Dedifferentiated amniotic fluid mesenchymal stem cell (primary cell): Measurements from ENCODE around the gene TAS2R43.
"Not testable (repeated sequence)": the region's sequence is repeated elsewhere in the genome, so short reads cannot be mapped to it uniquely, and the experiment has no call there.

ENCODE experiments used
- DNase-seq: peaks from one replicate; pipeline ENCODE4 v3.0.0-alpha.2; 2016; ENCODE audit errors: extremely low spot score

Gene TAS2R43, protein sequence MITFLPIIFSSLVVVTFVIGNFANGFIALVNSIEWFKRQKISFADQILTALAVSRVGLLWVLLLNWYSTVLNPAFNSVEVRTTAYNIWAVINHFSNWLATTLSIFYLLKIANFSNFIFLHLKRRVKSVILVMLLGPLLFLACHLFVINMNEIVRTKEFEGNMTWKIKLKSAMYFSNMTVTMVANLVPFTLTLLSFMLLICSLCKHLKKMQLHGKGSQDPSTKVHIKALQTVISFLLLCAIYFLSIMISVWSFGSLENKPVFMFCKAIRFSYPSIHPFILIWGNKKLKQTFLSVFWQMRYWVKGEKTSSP

DNA sequence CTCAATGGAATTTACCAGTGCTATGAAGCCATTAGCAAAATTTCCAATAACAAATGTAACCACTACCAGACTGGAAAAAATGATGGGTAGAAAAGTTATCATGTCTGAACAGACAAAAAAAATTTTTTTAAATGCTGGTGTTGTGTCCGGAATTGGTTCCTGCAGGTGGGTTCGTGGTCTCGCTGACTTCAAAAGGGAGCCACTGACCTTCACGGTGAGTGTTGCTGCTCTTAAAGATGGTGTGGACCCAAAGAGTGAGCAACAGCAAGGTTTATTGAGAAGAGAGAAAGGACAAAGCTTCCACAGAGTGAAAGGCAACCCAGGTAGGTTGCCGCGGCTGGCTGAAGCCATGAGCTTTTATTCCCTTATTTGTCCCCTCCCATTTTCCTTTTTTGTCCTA is at the start of gene TAS2R43:
TAS2R43 (minus strand) TSS at position 186 of the 400 bp plus-strand sequence; CDS start at position 102, 84 bp downstream.
- no peak for DNase-seq

DNA sequence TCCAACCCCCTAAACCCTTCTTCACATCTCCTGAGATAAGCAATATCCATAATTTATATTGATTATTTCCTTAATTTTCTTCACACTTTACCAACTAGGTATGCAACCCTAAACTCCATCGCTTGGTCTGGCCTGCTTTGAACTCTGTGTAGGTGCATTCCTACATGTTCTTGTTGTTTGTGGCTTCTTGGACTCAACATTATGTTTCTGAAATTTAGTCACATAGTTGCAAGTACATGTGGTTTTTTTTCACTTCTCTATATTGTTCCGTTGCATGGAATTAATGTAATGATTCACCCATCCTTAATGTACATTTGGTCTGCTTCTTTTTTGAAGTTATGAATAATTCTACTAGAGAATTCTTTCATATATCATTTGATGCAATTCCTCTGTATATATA is 44.0 kb upstream of the TAS2R43 start:
- no peak for DNase-seq

DNA sequence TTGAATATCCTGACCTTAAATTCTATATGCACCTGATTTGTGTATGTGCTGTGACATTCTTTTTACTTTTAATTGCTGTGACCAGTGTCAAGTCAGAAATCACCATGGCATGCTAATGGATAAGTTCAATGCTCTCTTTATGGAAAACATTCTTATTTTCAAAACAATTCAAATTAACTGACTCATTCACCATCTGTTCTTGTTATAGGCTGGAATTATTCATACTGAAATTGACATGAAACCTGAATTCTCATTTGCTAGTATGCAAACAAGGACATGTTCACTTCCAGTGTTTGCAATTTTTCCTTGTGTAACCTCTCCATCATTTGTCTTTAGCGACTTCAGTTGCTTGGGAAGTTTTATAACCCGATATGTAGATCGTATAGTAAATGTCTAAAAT is 42.2 kb upstream of the TAS2R43 start, which contains the start of gene TAS2R30:
TAS2R30 (minus strand) TSS at position 340 of the 400 bp plus-strand sequence. CDS start 400 bp downstream, outside the sequence.
- no peak for DNase-seq

DNA sequence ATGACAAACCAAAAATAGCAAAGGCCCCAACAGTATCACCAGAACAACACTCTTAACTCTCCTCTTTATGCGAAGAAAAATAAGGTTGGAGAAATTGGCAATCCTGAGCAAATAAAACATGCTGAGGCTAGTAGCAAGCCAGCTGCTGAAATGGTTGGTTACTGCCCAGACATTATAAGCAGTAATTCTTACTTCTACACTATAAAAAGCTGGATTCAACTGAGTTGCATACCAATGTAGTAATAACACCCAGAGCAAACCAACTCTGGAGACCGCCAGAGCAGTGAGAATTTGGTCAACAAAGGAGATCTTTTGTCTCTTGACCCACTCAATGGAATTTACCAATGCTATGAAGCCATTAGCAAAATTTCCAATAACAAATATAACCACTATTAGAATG is 41.7 kb upstream of the TAS2R43 start:
- DNase-seq, result no peak

DNA sequence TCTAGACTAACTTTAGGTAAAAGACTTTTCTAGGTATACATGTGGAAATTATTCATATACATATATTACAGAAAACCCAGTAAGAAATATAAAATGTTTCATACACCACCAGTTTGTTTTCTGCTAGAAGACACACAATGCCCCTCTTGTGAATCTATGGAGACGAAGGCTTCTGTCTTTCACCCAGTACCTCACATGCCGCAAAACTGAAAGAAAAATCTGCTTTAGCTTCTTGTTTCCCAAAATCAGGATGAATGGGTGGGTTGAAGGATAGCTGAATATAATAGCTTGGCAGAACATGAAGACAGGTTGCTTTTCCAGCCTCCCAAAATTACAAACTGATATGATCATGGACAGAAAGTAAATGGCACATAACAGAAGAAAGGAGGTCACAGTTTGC is 41.0 kb upstream of the TAS2R43 start:
- DNase-seq, result no peak

DNA sequence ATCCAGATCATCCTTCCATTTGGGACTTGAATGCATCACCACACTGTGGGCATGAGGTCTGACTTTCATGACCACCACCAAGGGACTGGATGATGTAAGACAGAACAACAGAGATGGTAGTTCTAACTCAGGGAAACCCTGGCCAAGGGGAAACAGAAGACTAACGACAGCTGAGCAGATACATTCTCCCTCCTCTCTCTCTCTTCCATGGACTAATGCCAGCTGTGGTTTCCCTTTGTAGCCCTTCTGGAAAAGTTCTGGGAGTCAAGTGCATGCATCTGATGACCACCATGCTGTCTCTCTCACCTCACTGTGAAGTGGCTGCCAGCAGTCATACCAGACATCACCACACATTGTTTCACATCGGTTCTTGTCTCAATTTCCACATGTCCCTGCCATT is 38.9 kb upstream of the TAS2R43 start:
- no peak for DNase-seq

DNA sequence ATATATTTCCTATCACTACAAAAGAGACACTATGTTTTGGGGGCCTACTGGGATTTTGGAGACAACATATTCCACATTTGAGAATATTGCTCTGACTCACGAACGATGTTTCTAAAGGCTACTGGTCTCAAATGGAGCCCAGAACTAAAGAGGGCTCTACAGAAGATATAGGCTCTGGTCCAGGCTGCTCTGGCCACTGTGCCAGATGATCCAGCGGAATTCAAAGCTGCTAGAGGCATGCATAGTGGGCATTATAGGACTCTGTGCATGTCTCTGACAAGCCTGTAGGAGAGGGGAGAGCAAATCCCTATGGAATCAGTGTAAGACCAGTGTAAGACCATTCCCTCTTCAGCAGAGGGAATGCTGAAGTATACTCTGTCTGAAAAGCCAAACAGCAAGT is 38.3 kb upstream of the TAS2R43 start:
- no peak for DNase-seq

DNA sequence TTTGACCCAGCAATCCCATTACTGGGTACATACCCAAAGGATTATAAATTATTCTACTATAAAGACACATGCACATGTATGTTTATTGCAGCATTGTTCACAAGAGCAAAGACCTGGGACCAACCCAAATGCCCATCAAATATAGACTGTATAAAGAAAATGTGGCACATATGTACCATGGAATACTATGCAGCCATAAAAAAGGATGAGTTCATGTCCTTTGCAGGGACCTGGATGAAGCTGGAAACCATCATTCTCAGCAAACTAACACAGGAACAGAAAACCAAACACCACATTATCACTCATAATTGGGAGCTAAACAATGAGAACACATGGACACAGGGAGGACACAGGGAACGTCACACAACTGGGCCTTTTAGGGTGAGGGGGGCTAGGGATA is 22.0 kb upstream of the TAS2R43 start:
- DNase-seq, result not testable (repeated sequence)

DNA sequence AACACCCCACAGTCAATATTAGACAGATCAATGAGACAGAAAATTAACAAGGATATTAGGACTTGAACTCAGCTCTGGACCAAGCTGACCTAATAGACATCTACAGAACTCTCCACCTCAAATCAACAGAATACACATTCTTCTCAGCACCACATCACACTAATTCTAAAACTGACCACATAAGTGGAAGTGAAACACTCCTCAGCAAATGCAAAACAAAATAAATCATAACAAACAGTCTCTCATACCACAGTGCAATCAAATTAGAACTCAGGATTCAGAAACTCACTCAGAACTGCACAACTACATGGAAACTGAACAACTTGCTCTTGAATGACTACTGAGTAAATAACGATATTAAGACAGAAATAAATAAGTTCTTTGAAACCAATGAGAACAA is 19.1 kb upstream of the TAS2R43 start:
- DNase-seq, result not testable (repeated sequence)

DNA sequence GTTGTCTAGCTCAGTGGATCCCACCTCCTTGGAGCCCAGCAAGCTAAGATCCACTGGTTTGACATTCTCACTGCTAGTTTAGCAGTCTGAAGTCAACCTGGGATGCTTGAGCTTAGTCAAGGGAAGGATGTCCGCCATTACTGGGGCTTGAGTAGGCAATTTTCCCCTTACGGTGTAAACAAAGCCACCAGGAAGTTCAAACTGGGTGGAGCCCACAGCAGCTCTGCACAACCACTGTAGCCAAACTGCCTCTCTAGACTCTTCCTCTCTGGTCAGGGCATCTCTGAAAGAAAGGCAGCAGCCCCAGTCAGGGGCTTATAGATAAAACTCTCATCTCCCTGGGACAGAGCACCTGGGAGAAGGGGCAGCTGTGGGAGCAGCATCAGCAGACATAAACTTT is 16.7 kb upstream of the TAS2R43 start:
- DNase-seq, result no peak

DNA sequence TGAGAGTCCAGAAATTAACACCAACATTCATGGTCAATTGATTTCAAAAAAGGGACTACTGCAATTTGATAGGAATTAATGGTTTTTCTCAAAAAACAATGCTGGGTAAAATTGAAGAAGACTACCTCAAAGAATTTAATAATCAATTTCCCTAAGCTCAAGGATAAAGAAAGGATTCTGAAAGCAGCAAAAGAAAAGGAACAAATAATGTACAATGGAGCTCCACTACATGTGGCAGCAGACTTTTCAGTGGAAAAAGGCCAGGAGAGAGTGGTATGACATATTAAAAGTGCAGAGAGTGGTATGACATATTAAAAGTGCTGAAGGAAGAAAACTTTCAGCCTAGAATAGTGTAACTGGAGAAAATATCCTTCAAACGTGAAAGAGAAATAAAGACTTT is 15.6 kb upstream of the TAS2R43 start:
- DNase-seq, result peak; percentile 11

DNA sequence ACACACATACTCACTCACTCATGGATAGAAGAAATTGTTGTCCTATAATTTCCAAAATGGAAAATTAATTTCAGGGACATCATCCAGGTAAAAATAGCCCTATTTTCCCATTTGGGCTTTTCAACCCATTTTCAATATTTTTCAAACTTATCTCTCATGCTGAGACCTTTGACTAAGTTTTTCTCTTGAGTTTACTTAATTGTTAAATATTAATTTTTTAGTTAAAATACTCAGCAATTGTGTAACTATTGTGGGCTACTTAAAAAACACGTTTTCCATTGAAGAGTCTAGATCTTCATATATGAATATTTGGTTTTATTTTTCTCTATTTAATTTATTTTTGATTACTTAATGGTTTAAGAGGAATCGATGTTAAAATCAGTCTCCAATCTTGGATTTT is 14.2 kb upstream of the TAS2R43 start:
- peak; percentile 9 for DNase-seq

DNA sequence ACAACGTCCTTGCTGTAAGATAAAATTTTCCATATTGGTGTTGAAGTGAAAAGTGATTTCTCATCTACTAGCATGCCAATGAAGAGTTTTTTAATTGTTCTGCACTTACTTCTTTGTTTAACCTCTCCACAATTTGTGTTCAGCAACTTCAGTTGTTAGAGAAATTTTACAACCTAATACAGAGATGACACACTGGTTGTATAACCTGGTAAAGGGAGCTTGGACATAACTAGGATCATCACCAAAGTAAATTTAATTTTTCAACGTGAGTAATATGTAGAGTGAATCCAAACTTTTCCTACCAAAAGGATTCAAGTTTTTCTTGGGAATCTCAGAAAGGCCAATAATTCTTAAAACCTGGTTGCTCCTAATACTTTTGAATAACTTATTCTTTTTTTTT is 13.4 kb upstream of the TAS2R43 start:
- no peak for DNase-seq

DNA sequence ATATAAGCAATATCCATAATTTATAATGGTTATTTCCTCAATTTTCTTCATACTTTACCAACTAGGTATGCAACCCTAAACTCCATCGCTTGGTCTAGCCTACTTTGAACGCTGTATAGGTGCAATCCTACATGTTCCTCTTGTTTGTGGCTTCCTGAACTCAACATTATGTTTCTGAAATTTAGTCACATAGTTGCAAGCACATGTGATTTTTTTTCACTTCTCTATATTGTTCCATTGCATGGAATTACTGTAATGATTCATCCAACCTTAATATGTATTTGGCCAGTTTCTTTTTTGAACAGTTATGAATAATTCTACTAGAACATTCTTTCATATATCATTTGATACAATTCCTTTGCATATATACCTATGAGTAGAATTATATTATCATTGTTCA is 2.8 kb upstream of the TAS2R43 start:
- DNase-seq, result not testable (repeated sequence)

DNA sequence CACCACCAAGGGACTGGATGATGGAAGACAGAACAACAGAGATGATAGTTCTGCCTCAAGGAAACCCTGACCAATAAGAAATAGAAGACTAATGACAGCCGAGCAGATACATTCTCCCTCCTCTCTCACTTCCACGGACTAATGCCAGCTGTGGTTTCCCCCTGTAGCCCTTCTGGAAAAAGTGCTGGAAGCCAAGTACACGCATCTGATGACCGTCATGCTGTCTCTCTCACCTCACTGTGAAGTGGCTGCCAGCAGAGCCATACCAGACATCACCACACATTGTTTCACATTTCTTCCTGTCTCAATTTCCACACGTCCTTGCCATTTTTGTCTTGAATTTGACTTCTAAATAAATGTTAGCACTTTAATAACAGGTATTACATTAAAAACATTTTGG is 2.9 kb downstream of the TAS2R43 start:
- DNase-seq, result no peak

DNA sequence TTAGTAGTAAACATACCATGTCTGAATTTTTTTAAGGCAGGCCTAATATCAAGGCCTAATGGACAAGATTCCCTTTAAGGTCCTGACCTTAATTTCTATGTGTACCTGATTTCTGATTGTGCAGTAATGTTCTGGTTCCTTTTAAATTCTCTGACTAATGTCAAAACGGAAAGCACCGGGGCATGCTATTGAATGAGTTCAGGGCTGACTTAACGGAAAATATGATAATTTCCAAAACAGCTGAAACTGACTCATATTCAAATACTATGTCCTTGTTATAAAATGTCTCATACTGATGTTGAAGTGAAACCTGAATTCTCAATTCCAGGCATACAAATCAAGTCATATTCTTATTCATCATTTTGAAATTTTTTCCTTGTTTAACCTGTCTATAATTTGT is 6.7 kb downstream of the TAS2R43 start:
- DNase-seq, result no peak

DNA sequence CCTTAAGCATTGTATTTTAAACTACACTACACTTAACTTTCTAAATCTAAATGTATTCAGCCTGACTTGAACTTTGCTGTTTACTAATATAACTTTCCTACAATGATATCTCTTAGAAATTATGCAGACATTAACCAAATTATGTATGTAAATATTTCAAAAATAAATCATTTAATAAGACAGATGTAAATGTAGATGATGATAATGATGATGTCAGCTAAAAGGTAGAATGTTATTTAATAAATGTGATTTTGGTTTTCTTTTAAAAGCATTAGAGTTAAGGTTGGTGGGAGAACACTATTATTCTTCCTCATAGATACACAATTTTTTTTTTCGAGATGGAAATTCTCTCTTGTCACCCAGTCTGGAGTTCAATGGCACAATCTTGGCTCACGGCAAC is 10.1 kb downstream of the TAS2R43 start:
- no peak for DNase-seq

DNA sequence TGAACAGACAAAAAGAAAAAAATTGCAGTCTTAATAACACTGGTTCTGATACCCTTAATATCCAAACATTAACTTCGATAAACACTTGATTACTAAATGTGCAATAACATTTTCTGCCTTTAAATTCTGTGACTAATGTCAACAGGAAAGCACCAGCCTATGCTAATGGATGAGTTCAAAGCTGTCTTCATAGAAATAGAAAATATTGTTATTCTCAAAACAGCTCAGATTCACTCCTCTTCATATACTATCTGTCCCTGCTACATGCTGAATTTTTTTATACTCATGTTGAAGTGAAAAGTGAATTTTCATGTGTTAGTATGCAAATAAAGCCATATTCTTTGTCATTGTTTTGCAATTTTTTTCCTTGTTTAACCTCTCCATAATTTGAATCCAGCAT is 13.9 kb downstream of the TAS2R43 start:
- no peak for DNase-seq

DNA sequence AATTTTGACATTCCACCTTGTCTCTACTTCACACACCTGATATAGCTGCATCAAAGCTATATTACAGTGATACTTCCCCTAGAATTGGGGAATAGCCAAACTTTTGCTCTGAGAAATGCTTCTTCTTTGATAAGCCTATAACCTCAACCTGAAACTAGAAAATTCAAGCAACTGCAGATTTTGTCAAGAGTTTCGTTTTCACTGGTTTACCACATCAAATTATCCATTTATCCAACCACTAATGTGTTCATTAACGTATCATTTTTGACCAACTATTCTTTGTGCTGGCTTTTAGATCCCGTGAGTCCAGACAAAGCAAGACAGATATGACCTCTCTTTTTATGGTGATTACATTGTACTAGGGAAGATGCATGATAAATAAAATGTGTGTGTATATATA is 16.5 kb downstream of the TAS2R43 start:
- DNase-seq, result no peak

DNA sequence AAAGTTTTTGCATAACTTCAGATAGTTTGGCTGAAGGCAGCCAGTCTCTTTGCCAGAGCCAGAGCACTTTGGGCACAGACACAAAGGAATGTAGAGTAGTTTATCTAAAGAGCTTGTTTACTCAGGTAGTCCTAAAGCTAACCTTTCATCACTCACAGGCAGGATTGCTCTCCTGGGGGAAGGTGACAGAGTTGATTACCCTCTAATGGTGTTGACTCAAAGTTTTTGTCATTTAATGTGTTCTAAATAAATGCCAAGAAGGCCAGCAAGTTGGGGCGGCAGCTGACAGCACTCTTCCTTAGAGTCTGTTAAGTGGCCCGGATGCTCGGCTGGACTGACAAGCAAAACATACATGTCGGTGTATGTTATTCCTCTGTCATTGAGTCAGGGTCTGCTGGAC is 20.7 kb downstream of the TAS2R43 start:
- no peak for DNase-seq

DNA sequence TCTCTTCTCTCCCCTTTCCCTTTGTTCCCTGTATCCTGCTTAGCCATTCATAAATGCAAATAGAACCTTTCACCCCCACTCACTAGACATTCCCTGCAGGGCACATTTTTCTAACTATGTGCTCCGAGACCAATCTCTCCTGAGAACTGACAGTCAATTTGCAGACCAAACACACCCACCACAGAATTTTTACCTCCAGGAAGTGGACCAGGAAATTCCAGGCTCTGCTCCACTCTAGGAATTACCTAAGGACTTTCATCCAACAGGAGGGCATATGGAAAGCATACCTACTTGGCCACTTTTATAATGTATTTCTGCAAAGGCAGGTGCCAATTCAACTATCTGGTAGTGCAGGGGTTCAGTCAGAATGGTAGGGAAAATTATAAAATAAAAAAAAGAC is 21.1 kb downstream of the TAS2R43 start:
- no peak for DNase-seq

DNA sequence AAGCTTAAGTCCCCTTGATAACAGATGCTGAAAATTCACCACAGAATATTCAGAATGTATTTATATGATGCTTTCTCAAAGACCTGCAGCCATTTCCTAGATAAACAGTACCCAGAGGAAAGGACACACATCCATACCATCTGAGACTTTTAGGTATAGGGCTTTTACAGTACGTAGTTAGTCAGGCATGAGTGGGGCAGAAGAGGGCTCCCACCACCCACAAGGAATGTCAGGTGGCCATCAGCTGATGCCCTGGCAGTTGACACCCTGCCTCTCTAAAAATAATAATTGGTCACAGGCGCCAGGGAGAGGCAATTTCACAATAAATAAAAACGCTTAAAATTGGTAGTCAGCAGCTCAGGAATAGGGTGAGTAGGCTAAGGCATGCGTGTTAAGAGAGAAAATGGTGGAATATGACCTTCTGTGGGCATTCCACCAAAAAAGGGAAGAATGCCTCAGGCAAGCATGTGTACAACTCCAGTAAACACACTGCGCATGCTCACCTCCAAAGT is 22.2 kb downstream of the TAS2R43 start:
- DNase-seq, result no peak

DNA sequence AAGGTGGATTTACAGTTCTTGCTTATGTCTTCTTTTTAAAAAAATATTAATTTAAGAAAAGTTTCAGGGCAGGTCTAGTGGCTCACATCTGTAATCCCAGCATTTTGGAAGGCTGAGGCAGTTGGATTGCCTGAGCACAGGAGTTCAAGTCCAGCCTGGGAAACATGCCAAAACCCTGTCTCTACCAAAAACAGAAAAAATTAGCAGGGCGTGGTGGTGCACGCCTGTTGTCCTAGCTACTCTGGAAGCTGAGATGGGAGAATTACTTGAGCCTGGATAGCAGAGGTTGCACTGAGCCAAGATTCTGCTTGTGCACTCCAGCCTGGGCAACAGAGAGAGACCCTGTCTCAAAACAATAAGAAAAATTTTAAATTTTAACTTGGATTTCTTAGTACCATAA is 24.6 kb downstream of the TAS2R43 start:
- DNase-seq, result no peak

DNA sequence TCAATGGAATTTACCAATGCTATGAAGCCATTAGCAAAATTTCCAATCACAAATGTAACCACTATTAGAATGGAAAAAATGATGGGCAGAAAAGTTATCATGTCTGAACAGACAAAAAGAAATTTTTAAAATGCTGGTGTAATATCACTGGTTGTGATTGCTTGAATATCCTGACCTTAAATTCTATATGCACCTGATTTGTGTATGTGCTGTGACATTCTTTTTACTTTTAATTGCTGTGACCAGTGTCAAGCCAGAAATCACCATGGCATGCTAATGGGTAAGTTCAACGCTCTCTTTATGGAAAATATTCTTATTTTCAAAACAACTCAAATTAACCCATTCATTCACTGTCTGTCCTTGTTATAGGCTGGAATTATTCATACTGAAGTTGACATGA is 29.9 kb downstream of the TAS2R43 start, which contains the start of gene TAS2R46:
TAS2R46 (minus strand) TSS at position 101 of the 400 bp plus-strand sequence; CDS start at position 101, 0 bp downstream.
- DNase-seq, result not testable (repeated sequence)
